ENCODE data around the gene GRB10.
"Not testable (repeated sequence)": the region's sequence is repeated elsewhere in the genome, so short reads cannot be mapped to it uniquely, and the experiment has no call there.

GRB10 gene

GRCh38 chr7:50545613-50546012 lies 237.1 kb downstream of the GRB10 start:
- H3K4me1 ChIP-seq (ENCODE audit: control insufficient read depth, insufficient read depth, low read length); H3K9ac ChIP-seq (ENCODE audit: low read length in 2 of 2); H3K4me3 ChIP-seq (ENCODE audit: low read length in 2 of 2); H3K27me3 ChIP-seq (ENCODE audit: control insufficient read depth in 1 of 2, insufficient read depth in 2 of 2, low read length in 2 of 2); H3K9me3 ChIP-seq (ENCODE audit: control insufficient read depth in 2 of 2, low read length in 2 of 2); H3K27ac ChIP-seq (ENCODE audit: low read length); H3K36me3 ChIP-seq (ENCODE audit: control insufficient read depth in 2 of 2, insufficient read depth in 2 of 2, low read length in 2 of 2): not testable (repeated sequence)

GRCh38 chr7:50544992-50545391 lies 237.7 kb downstream of the GRB10 start:
- Histone ChIP-seq H3K9ac (ENCODE audit: low read length in 2 of 2) (no peak overlapping the region), H3K36me3 (ENCODE audit: control insufficient read depth in 2 of 2, insufficient read depth in 2 of 2, low read length in 2 of 2) (no peaks in the 10 kb centered on the region)

GRCh38 chr7:50543776-50544442 lies 238.8 kb downstream of the GRB10 start:
- Histone ChIP-seq H3K27me3 (ENCODE audit: control insufficient read depth in 1 of 2, insufficient read depth in 2 of 2, low read length in 2 of 2) (peaks cover 0 to 2% of the 10 kb centered on the region in 2 donors), H3K9me3 (ENCODE audit: control insufficient read depth in 2 of 2, low read length in 2 of 2) (no peaks in the 10 kb centered on the region), H3K4me3 (ENCODE audit: low read length in 2 of 2) (no peak overlapping the region), H3K27ac (ENCODE audit: low read length) (no peak overlapping the region), H3K36me3 (ENCODE audit: control insufficient read depth in 2 of 2, insufficient read depth in 2 of 2, low read length in 2 of 2) (no peaks in the 10 kb centered on the region), H3K4me1 (ENCODE audit: control insufficient read depth, insufficient read depth, low read length) (no peaks in the 10 kb centered on the region), H3K9ac (ENCODE audit: low read length in 2 of 2) (no peak overlapping the region)

More at GRCh38 chr7:50544992-50545391, 237.7 kb downstream of the GRB10 start:
- Histone ChIP-seq H3K27ac (ENCODE audit: low read length) (no peak overlapping the region), H3K4me3 (ENCODE audit: low read length in 2 of 2) (no peak overlapping the region), H3K4me1 (ENCODE audit: control insufficient read depth, insufficient read depth, low read length) (no peaks in the 10 kb centered on the region), H3K27me3 (ENCODE audit: control insufficient read depth in 1 of 2, insufficient read depth in 2 of 2, low read length in 2 of 2) (peaks cover 0 to 2% of the 10 kb centered on the region in 2 donors), H3K9me3 (ENCODE audit: control insufficient read depth in 2 of 2, low read length in 2 of 2) (no peaks in the 10 kb centered on the region)

- Histone ChIP-seq H3K9me3 (ENCODE audit: control insufficient read depth in 2 of 2, low read length in 2 of 2) (no peaks in the 10 kb centered on the region), H3K36me3 (ENCODE audit: control insufficient read depth in 2 of 2, insufficient read depth in 2 of 2, low read length in 2 of 2) (no peaks in the 10 kb centered on the region), H3K27me3 (ENCODE audit: control insufficient read depth in 1 of 2, insufficient read depth in 2 of 2, low read length in 2 of 2) (peaks cover 0 to 2% of the 10 kb centered on the region in 2 donors), H3K27ac (ENCODE audit: low read length) (no peak overlapping the region), H3K9ac (ENCODE audit: low read length in 2 of 2) (no peak overlapping the region), H3K4me1 (ENCODE audit: control insufficient read depth, insufficient read depth, low read length) (no peaks in the 10 kb centered on the region), H3K4me3 (ENCODE audit: low read length in 2 of 2) (no peak overlapping the region)
Measured at GRCh38 chr7:50542132-50542531, 240.6 kb downstream of the GRB10 start.

GRCh38 chr7:50540785-50541579 lies 241.7 kb downstream of the GRB10 start:
- Histone ChIP-seq H3K9ac (ENCODE audit: low read length in 2 of 2) (no peak overlapping the region), H3K27ac (ENCODE audit: low read length) (no peak overlapping the region), H3K27me3 (ENCODE audit: control insufficient read depth in 1 of 2, insufficient read depth in 2 of 2, low read length in 2 of 2) (peaks cover 0 to 2% of the 10 kb centered on the region in 2 donors), H3K4me1 (ENCODE audit: control insufficient read depth, insufficient read depth, low read length) (no peaks in the 10 kb centered on the region), H3K4me3 (ENCODE audit: low read length in 2 of 2) (no peak overlapping the region), H3K36me3 (ENCODE audit: control insufficient read depth in 2 of 2, insufficient read depth in 2 of 2, low read length in 2 of 2) (no peaks in the 10 kb centered on the region), H3K9me3 (ENCODE audit: control insufficient read depth in 2 of 2, low read length in 2 of 2) (no peaks in the 10 kb centered on the region)

Measured in stomach smooth muscle (tissue), 2 donors.